GM23248 (cell line): ENCODE data around the gene NYAP1. TPM values are rescaled to one million over a fixed set of nuclear protein-coding genes. Genes with fewer than 3 reads are reported as not detected.

Source experiments
- DNase-seq: peaks from one replicate; pipeline ENCODE4 v3.0.0-alpha.2; 2015
- H2AFZ ChIP-seq: fragments of 200-600 bp; sonication (generic); 2 replicates; pipeline ENCODE4 v1.6.1; 2016; ENCODE audit warnings: antibody characterized with exemption
- H3F3A ChIP-seq: fragments of 200-600 bp; sonication (generic); 2 replicates; pipeline ENCODE4 v1.6.1; 2016; ENCODE audit warnings: mild to moderate bottlenecking, antibody characterized with exemption, mixed run types; ENCODE audit not compliant: insufficient read depth
- H3K27ac ChIP-seq: fragments of 200-600 bp; sonication (generic); 2 replicates; pipeline ENCODE4 v1.5.1; 2016; ENCODE audit warnings: mild to moderate bottlenecking
- H3K27me3 ChIP-seq: fragments of 200-600 bp; sonication (generic); replicated peaks from 2 replicates; pipeline ENCODE4 v1.6.1; 2016; ENCODE audit warnings: mild to moderate bottlenecking; ENCODE audit not compliant: insufficient read depth
- H3K36me3 ChIP-seq: fragments of 200-600 bp; sonication (generic); 2 replicates; pipeline ENCODE4 v1.6.1; 2016; ENCODE audit warnings: low read depth, mild to moderate bottlenecking
- H3K4me1 ChIP-seq: fragments of 200-600 bp; sonication (generic); 2 replicates; pipeline ENCODE4 v1.6.1; 2016; ENCODE audit warnings: mild to moderate bottlenecking; ENCODE audit not compliant: insufficient read depth
- H3K4me2 ChIP-seq: fragments of 200-600 bp; sonication (generic); one replicate; pipeline ENCODE4 v1.6.1; 2016; ENCODE audit warnings: mild to moderate bottlenecking; ENCODE audit not compliant: unreplicated experiment
- H3K4me3 ChIP-seq: fragments of 200-600 bp; sonication (generic); 2 replicates; pipeline ENCODE4 v1.5.1; 2016; ENCODE audit warnings: mild to moderate bottlenecking
- H3K79me2 ChIP-seq: fragments of 200-600 bp; sonication (generic); 2 replicates; pipeline ENCODE4 v1.6.1; 2016; ENCODE audit warnings: mild to moderate bottlenecking; ENCODE audit not compliant: insufficient read depth
- H3K9ac ChIP-seq: fragments of 200-600 bp; sonication (generic); 2 replicates; pipeline ENCODE4 v1.6.1; 2016; ENCODE audit warnings: mild to moderate bottlenecking
- H3K9me2 ChIP-seq: fragments of 200-600 bp; sonication (generic); 2 replicates; pipeline ENCODE4 v1.6.1; 2016; ENCODE audit warnings: mixed run types, mild to moderate bottlenecking, moderate library complexity; ENCODE audit not compliant: insufficient read depth
- H3K9me3 ChIP-seq: fragments of 200-600 bp; sonication (generic); one replicate; pipeline ENCODE4 v1.6.1; 2017; ENCODE audit warnings: low read depth
- H4K20me1 ChIP-seq: fragments of 200-600 bp; sonication (generic); 2 replicates; pipeline ENCODE4 v1.6.0; 2016; ENCODE audit not compliant: insufficient read depth
- EZH2 ChIP-seq: fragments of 200-600 bp; sonication (generic); IDR thresholded peaks from 2 replicates; pipeline ENCODE4 v1.6.1; 2018; ENCODE audit warnings: antibody characterized with exemption, mild to moderate bottlenecking; ENCODE audit not compliant: insufficient read depth, poor library complexity, severe bottlenecking
- EZH2phosphoT487 ChIP-seq: fragments of 200-600 bp; sonication (generic); IDR thresholded peaks from 2 replicates; pipeline ENCODE4 v1.6.1; 2018; ENCODE audit warnings: antibody characterized with exemption, moderate library complexity, mild to moderate bottlenecking, low read depth; ENCODE audit not compliant: insufficient read depth
- WGBS, 2 experiments: methylation state at CpG; one replicate each; pipeline ENCODE4 v1.1.6; 2015 to 2017; ENCODE audit warnings: low lambda C conversion rate in 2 of 2, low coverage in 1 of 2; ENCODE audit errors: missing lambda C conversion rate in 2 of 2; 5-methylcytosine and 5-hydroxymethylcytosine counted together
- in situ Hi-C: fragments of 300-500 bp; cut with MboI; formaldehyde crosslinking; loops from 2 replicates; pipeline ENCODE4 v1.15.0; 2020
- polyA plus RNA-seq: library from polyadenylated mRNA; unstranded; fragments of >200 nt; fragmentation: Nextera tagmentation; extraction: Ambion mirVana; gene quantifications from 2 replicates; pipeline ENCODE4 v1.2.1, GENCODE V29; 2016
- total RNA-seq: library from RNA; depleted of rRNA; stranded (reverse); fragments of >200 nt; shearing (Covaris generic); gene quantifications from 2 replicates; pipeline ENCODE4 v1.2.3, GENCODE V29; 2014

Gene NYAP1
- total and polyA plus RNA-seq, 2 experiments from 2014 or later: not detected

- H2AFZ ChIP-seq: no peak overlapping the region
- in situ Hi-C loops: no loop called here
- TF ChIP-seq EZH2phosphoT487 (no peak), EZH2 (no peak)
- H3K4me1 ChIP-seq: peaks cover 23% of the 10 kb centered on the region
- H3K27me3 ChIP-seq: no peaks in the 10 kb centered on the region
- no peak for DNase-seq
- H3K9ac ChIP-seq: no peak overlapping the region
- H4K20me1 ChIP-seq: no peaks in the 10 kb centered on the region
- WGBS, 2 experiments: 98 to 99% methylated on average over 9 of the region's 9 CpGs
- H3K79me2 ChIP-seq: no peaks in the 10 kb centered on the region
- H3K27ac ChIP-seq: no peak overlapping the region
- no peaks in the 10 kb centered on the region for H3K9me3 ChIP-seq
- H3F3A ChIP-seq: peaks cover 22% of the 10 kb centered on the region
- H3K36me3 ChIP-seq: no peaks in the 10 kb centered on the region
- H3K9me2 ChIP-seq: no peaks in the 10 kb centered on the region
- H3K4me3 ChIP-seq: no peak overlapping the region
- H3K4me2 ChIP-seq: no peak overlapping the region
Measured at GRCh38 chr7:100513212-100513810, 29.6 kb downstream of the NYAP1 start.

DNA sequence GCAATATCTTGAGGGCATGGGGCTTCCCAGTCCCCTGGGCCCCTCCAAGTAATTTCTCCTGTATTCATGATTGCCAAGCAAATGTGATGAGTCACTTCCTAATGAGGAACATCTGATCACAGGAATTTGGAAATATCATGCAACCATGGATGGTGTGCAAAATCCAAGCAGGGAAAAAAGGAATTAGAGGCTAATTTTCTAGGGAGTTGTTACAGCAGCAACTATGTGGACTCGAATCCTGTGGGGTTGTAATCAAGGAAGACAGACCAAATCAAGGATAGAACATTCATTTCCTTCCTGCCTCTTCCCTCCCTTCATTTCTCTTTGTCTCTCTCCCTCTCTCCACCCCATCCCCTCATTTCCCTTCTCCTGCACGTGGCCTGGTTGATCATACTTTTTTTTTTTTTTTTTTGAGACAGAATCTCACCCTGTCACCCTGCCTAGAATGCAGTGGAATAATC is 31.4 kb downstream of the NYAP1 start:
- no peaks in the 10 kb centered on the region for H3K36me3 ChIP-seq
- 0 out of 2 replicates have a peak, but pooled peaks cover 6% of the 10 kb centered on the region for H3K27me3 ChIP-seq
- peak overlapping the region; percentile 30 for H3K4me2 ChIP-seq
- peaks cover 22% of the 10 kb centered on the region for H3F3A ChIP-seq
- TF ChIP-seq EZH2phosphoT487: no peak
- TF ChIP-seq EZH2: no peak
- no peaks in the 10 kb centered on the region for H3K79me2 ChIP-seq
- H2AFZ ChIP-seq: no peak overlapping the region
- DNase-seq: peak; percentile 86
- peak overlapping the region; percentile 17; the same call in 1 of the 2 replicates for H3K27ac ChIP-seq
- no peaks in the 10 kb centered on the region for H3K9me2 ChIP-seq
- no peak overlapping the region for H3K4me3 ChIP-seq
- no peak overlapping the region for H3K9ac ChIP-seq
- WGBS, 2 experiments: 2 to 6% methylated on average over 2 of the region's 2 CpGs
- H4K20me1 ChIP-seq: no peaks in the 10 kb centered on the region
- H3K9me3 ChIP-seq: no peaks in the 10 kb centered on the region
- peaks cover 23% of the 10 kb centered on the region for H3K4me1 ChIP-seq
- in situ Hi-C loops: no loop called here

DNA sequence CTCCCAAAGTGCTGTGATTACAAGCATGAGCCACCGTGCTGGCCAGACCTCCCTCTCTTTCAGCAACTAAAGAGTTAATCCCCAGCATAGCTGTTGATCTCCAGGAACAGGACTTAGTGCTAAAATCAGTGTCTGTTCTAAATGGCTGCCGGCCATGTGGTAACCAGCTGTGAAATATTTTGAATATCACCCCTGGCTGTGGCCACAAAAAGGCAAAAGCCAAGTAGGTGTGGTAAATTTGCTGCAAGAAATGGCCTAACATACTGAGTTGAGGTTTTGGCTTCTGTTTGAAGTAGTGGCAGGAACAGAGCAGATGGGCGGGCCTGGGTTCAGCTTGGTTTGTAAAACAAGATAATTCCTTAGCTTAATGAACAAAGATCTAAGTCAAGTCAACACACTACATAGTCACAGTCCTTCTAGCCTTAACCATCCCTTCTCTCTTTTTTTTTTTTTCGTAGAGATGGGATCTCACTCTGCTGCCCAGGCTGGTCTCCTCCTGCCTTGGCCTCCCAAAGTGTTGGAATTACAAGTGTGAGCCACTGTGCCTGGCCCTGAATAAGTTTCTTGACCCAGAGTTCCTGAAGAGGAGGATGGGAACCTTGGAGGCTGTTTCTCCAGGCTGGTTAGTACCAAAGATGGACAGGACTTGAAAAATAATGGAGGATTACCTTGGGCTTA is 32.5 kb downstream of the NYAP1 start:
- peak; percentile 100 for TF ChIP-seq EZH2phosphoT487
- TF ChIP-seq EZH2: no peak
- WGBS, 2 experiments: 7 to 10% methylated on average over 4 of the region's 4 CpGs
- H3K36me3 ChIP-seq: no peaks in the 10 kb centered on the region

GRCh38 chr7:100517305-100517704 is 33.6 kb downstream of the NYAP1 start:
- peaks cover 22% of the 10 kb centered on the region for H3F3A ChIP-seq
- no peak overlapping the region for H3K9ac ChIP-seq
- H3K27me3 ChIP-seq: peaks cover 17% of the 10 kb centered on the region; the same call in 1 of the 2 replicates
- in situ Hi-C loops: no loop called here
- 50 to 57% methylated on average over 2 of the region's 2 CpGs for WGBS, 2 experiments
- no peak overlapping the region for H3K4me3 ChIP-seq
- peaks cover 23% of the 10 kb centered on the region for H3K4me1 ChIP-seq
- H3K79me2 ChIP-seq: no peaks in the 10 kb centered on the region
- no peak for DNase-seq
- H3K4me2 ChIP-seq: no peak overlapping the region
- H3K9me2 ChIP-seq: no peaks in the 10 kb centered on the region
- no peaks in the 10 kb centered on the region for H3K9me3 ChIP-seq
- TF ChIP-seq EZH2: no peak
- TF ChIP-seq EZH2phosphoT487: no peak
- no peaks in the 10 kb centered on the region for H3K36me3 ChIP-seq
- no peak overlapping the region for H3K27ac ChIP-seq
- no peaks in the 10 kb centered on the region for H4K20me1 ChIP-seq
- no peak overlapping the region for H2AFZ ChIP-seq

More for the DNA sequence above, 32.5 kb downstream of the NYAP1 start:
- in situ Hi-C loops: no loop called here
- no peaks in the 10 kb centered on the region for H3K79me2 ChIP-seq
- peaks cover 23% of the 10 kb centered on the region for H3K4me1 ChIP-seq
- no peak overlapping the region for H3K27ac ChIP-seq
- H3K4me2 ChIP-seq: peak overlapping the region; percentile 30
- H3K9me3 ChIP-seq: no peaks in the 10 kb centered on the region
- H3K9me2 ChIP-seq: no peaks in the 10 kb centered on the region
- H2AFZ ChIP-seq: no peak overlapping the region
- DNase-seq: peak; percentile 88
- H3K4me3 ChIP-seq: no peak overlapping the region
- H3K9ac ChIP-seq: no peak overlapping the region
- H3K27me3 ChIP-seq: peaks cover 12% of the 10 kb centered on the region; the same call in 1 of the 2 replicates
- H4K20me1 ChIP-seq: no peaks in the 10 kb centered on the region
- peaks cover 22% of the 10 kb centered on the region for H3F3A ChIP-seq
